Spleen (tissue), 7 donors: ENCODE data around the gene NMT2.

Source experiments
- CTCF ChIP-seq, 11 experiments: fragments of 200-600 bp in 7 of 11; fragments of 450-650 bp in 4 of 11; sonication (generic) in 4 of 11; IDR thresholded peaks in 8 of 11; conservative IDR thresholded peaks in 3 of 11; 1 replicate in 7 of 11; 2 replicates in 4 of 11; pipeline versions ENCODE4 v1.4.0 to v1.8.0; 2016 to 2021; ENCODE audit warnings: antibody characterized with exemption in 11 of 11, inconsistent platforms in 4 of 11, mild to moderate bottlenecking in 1 of 11
- POLR2A ChIP-seq, 3 donors: fragments of 450-650 bp; IDR thresholded peaks; one replicate each; pipeline ENCODE4 v1.5.1; 2017; ENCODE audit warnings: antibody characterized with exemption in 3 of 3, mild to moderate bottlenecking in 1 of 3
- POLR2AphosphoS5 ChIP-seq, 3 donors: sonication (generic); formaldehyde crosslinking; IDR thresholded peaks; one replicate each; pipeline ENCODE4 v1.5.1; 2017; ENCODE audit warnings: antibody characterized with exemption in 3 of 3
- donor health status: DM: no; HTN: no; CAD: no; lungs with moderate emphysema.
- donor health status: DM: no; HTN: no; CAD: no.
- donor health status: DM: no; HTN: no; CAD: no.

- TF ChIP-seq CTCF (IDR thresholded peaks at IDR 0.05 in 8 of 11, conservative IDR thresholded peaks at IDR 0.05 in 3 of 11) (no peak), POLR2AphosphoS5 (IDR thresholded peaks at IDR 0.05) (no peak), POLR2A (IDR thresholded peaks at IDR 0.05) (no peak)
Measured at GRCh38 chr10:15118615-15119014, 49.9 kb downstream of the NMT2 start.
